ENCODE data around the gene HOMER3. TPM values are rescaled to one million over a fixed set of nuclear protein-coding genes. Genes with fewer than 3 reads are reported as not detected.
"Not testable (repeated sequence)": the region's sequence is repeated elsewhere in the genome, so short reads cannot be mapped to it uniquely, and the experiment has no call there.

Gene HOMER3
- total and polyA plus RNA-seq, 2 experiments from 2014 or later, result 16.7 to 38.4 TPM

DNA sequence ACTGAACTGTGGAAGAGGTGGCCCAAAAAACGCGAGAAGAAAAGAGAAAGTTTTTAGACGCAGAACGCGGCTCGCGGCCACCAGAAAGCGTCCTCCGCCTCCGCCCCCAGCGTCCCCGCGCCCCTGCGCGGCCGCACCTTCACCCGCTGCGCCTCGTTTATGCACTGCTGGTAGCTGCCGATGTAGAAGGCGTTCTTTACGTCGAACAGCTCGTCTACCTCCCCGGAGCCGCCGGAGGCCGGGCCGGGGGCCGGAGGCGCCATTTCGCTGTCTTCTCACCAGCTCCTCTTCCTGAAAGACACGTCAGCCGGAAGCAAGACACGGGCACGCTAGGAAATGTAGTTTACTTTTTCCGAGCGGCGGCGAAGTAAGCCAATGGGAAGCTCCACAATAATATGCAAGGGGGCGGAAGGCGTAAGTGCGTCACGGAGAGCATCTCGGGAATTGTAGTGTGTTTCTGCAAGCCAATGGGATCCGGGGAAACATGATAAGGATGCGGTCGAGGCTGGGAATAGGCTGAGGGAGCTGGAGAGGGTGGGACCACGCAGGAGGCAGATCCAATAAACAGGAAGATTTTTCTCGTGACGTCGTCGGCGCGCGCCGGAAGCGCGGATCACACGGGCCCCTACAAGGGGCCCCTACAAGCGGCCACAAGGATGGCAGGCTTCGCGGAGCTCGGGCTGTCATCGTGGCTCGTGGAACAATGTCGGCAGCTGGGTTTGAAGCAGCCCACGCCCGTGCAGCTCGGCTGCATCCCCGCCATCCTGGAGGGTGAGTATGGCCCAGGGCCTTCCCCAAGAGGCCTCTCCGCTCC is 21.7 kb downstream of the HOMER3 start, which contains the start of the genes COPE and DDX49 (continued):
- TF ChIP-seq, protein P1, sequence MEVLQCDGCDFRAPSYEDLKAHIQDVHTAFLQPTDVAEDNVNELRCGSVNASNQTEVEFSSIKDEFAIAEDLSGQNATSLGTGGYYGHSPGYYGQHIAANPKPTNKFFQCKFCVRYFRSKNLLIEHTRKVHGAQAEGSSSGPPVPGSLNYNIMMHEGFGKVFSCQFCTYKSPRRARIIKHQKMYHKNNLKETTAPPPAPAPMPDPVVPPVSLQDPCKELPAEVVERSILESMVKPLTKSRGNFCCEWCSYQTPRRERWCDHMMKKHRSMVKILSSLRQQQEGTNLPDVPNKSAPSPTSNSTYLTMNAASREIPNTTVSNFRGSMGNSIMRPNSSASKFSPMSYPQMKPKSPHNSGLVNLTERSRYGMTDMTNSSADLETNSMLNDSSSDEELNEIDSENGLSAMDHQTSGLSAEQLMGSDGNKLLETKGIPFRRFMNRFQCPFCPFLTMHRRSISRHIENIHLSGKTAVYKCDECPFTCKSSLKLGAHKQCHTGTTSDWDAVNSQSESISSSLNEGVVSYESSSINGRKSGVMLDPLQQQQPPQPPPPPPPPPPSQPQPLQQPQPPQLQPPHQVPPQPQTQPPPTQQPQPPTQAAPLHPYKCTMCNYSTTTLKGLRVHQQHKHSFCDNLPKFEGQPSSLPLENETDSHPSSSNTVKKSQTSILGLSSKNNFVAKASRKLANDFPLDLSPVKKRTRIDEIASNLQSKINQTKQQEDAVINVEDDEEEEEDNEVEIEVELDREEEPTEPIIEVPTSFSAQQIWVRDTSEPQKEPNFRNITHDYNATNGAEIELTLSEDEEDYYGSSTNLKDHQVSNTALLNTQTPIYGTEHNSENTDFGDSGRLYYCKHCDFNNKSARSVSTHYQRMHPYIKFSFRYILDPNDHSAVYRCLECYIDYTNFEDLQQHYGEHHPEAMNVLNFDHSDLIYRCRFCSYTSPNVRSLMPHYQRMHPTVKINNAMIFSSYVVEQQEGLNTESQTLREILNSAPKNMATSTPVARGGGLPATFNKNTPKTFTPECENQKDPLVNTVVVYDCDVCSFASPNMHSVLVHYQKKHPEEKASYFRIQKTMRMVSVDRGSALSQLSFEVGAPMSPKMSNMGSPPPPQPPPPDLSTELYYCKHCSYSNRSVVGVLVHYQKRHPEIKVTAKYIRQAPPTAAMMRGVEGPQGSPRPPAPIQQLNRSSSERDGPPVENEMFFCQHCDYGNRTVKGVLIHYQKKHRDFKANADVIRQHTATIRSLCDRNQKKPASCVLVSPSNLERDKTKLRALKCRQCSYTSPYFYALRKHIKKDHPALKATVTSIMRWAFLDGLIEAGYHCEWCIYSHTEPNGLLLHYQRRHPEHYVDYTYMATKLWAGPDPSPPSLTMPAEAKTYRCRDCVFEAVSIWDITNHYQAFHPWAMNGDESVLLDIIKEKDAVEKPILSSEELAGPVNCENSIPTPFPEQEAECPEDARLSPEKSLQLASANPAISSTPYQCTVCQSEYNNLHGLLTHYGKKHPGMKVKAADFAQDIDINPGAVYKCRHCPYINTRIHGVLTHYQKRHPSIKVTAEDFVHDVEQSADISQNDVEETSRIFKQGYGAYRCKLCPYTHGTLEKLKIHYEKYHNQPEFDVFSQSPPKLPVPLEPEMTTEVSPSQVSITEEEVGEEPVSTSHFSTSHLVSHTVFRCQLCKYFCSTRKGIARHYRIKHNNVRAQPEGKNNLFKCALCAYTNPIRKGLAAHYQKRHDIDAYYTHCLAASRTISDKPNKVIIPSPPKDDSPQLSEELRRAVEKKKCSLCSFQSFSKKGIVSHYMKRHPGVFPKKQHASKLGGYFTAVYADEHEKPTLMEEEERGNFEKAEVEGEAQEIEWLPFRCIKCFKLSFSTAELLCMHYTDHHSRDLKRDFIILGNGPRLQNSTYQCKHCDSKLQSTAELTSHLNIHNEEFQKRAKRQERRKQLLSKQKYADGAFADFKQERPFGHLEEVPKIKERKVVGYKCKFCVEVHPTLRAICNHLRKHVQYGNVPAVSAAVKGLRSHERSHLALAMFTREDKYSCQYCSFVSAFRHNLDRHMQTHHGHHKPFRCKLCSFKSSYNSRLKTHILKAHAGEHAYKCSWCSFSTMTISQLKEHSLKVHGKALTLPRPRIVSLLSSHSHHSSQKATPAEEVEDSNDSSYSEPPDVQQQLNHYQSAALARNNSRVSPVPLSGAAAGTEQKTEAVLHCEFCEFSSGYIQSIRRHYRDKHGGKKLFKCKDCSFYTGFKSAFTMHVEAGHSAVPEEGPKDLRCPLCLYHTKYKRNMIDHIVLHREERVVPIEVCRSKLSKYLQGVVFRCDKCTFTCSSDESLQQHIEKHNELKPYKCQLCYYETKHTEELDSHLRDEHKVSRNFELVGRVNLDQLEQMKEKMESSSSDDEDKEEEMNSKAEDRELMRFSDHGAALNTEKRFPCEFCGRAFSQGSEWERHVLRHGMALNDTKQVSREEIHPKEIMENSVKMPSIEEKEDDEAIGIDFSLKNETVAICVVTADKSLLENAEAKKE (CRISPR knock-in tag; IDR thresholded peaks at IDR 0.05), result no peak
- peak; percentile 74 for TF ChIP-seq POLR2AphosphoS5 (IDR thresholded peaks at IDR 0.05; ENCODE audit: low read depth)
- no peak for TF ChIP-seq JUNB (IDR thresholded peaks at IDR 0.05; ENCODE audit: unreplicated experiment)
- TF ChIP-seq, protein P2, sequence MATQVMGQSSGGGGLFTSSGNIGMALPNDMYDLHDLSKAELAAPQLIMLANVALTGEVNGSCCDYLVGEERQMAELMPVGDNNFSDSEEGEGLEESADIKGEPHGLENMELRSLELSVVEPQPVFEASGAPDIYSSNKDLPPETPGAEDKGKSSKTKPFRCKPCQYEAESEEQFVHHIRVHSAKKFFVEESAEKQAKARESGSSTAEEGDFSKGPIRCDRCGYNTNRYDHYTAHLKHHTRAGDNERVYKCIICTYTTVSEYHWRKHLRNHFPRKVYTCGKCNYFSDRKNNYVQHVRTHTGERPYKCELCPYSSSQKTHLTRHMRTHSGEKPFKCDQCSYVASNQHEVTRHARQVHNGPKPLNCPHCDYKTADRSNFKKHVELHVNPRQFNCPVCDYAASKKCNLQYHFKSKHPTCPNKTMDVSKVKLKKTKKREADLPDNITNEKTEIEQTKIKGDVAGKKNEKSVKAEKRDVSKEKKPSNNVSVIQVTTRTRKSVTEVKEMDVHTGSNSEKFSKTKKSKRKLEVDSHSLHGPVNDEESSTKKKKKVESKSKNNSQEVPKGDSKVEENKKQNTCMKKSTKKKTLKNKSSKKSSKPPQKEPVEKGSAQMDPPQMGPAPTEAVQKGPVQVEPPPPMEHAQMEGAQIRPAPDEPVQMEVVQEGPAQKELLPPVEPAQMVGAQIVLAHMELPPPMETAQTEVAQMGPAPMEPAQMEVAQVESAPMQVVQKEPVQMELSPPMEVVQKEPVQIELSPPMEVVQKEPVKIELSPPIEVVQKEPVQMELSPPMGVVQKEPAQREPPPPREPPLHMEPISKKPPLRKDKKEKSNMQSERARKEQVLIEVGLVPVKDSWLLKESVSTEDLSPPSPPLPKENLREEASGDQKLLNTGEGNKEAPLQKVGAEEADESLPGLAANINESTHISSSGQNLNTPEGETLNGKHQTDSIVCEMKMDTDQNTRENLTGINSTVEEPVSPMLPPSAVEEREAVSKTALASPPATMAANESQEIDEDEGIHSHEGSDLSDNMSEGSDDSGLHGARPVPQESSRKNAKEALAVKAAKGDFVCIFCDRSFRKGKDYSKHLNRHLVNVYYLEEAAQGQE (IDR thresholded peaks at IDR 0.05; ENCODE audit: unreplicated experiment), result no peak
- TF ChIP-seq CREB1 (CRISPR knock-in tag; IDR thresholded peaks at IDR 0.05; ENCODE audit: low read depth), result peak; percentile 98

DNA sequence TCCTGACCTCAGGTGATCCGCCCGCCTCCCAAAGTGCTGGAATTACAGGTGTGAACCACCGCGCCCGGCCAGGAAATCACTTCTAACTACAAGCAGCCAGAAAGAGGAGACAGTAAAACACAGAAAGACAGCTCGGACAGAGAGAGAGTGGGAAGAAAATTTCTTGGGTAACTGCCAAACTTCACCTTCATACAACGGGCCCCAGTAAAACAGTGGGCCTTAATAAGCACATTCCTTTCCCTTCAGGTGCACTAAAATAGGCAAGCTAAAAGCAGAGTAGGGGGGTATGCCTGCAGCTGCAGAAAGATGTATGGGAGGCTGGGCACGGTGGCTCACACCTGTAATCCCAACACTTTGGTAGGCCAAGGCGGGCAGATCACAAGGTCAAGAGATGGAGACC is 23.4 kb downstream of the HOMER3 start:
- H2AFZ ChIP-seq; H3K27ac ChIP-seq (ENCODE audit: low read depth); H3K27me3 Mint-ChIP-seq (ENCODE audit: insufficient read depth, low read depth, poor library complexity); ATAC-seq; H3K4me3 ChIP-seq; H3F3A ChIP-seq (replicated peaks; ENCODE audit: low read depth); H3K9me2 ChIP-seq (ENCODE audit: insufficient read depth); H4K20me1 ChIP-seq (replicated peaks; ENCODE audit: insufficient read depth); H3K27ac Mint-ChIP-seq; H3K4me1 Mint-ChIP-seq; H3K4me1 ChIP-seq (ENCODE audit: insufficient read depth); H3K9me3 Mint-ChIP-seq; DNase-seq (ENCODE audit: low spot score); H3K36me3 ChIP-seq (ENCODE audit: insufficient read depth); H3K4me2 ChIP-seq; H3K27me3 ChIP-seq (ENCODE audit: insufficient read depth): not testable (repeated sequence)
- peaks cover 46% of the 10 kb centered on the region for H3K79me2 ChIP-seq (replicated peaks; ENCODE audit: insufficient read depth)
- peak overlapping the region; percentile 64 for H3K4me3 Mint-ChIP-seq
- peaks cover 43% of the 10 kb centered on the region for H3K36me3 Mint-ChIP-seq (ENCODE audit: low read depth)

Measured in GM23338 (cell line).